ENCODE results near the gene CDC37.

- TF ChIP-seq POLR2A (IDR thresholded peaks at IDR 0.05) (no peak), CTCF (IDR thresholded peaks at IDR 0.05) (no peak), POLR2AphosphoS5 (IDR thresholded peaks at IDR 0.05) (no peak)
Observed at GRCh38 chr19:10433131-10433536, 29.8 kb upstream of the CDC37 start.
